ENCODE results near the gene BTBD6. TPM values are rescaled to one million over a fixed set of nuclear protein-coding genes. Genes with fewer than 3 reads are reported as not detected.

Gene BTBD6
- total and polyA plus RNA-seq, 2 donors (not counting 3 experiments of a cell fraction or from before 2014, with no cell fraction given): 63.1 to 65.0 TPM

DNA sequence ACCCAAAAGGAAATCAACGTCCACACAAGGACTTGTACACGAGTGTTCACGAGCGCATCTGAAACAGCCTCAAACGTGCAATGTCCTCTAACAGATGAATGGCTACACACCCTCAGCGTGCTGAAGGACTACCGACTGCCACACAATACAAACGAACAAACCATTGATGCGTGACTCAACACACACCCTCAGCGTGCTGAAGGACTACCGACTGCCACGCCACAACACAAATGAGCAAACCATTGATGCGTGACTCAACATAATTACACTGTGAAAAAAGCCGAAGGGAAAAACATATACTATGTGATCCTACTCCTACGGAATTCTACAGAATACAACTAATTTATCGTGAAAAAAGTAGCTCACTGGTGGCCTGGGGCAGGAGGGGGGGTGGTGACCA is 25.1 kb upstream of the BTBD6 start:
- no peak for FAIRE-seq
- H2AFZ ChIP-seq (ENCODE audit: low read depth, low read length): no peak overlapping the region
- intact Hi-C loops (cut with micrococcal nuclease): no loop called here
- ChIA-PET POLR2A (no interaction called here), CTCF (no interaction called here)
- no TSS peak for BruUV-seq (replicated peaks)
- no peaks in the 10 kb centered on the region for H3K79me2 ChIP-seq (ENCODE audit: control insufficient read depth, insufficient read depth, low read length)
- H3K9me3 ChIP-seq (replicated peaks; ENCODE audit: control insufficient read depth, insufficient read depth, low read length): no peaks in the 10 kb centered on the region
- H3K4me2 ChIP-seq (ENCODE audit: insufficient read depth, low read length): no peak overlapping the region
- H3K27me3 ChIP-seq (ENCODE audit: control insufficient read depth in 2 of 2, insufficient read depth in 2 of 2, low read length in 2 of 2): no peaks in the 10 kb centered on the region
- H3K4me3 ChIP-seq (replicated peaks in 1 of 3; ENCODE audit: insufficient read depth in 1 of 3, low read depth in 1 of 3, low read length in 3 of 3): no peak overlapping the region
- H3K9me1 ChIP-seq (replicated peaks; ENCODE audit: control insufficient read depth, extremely low read depth, insufficient read depth, low read length): no peaks in the 10 kb centered on the region
- peaks cover 0 to 23% of the 10 kb centered on the region in 2 experiments for H3K36me3 ChIP-seq (ENCODE audit: control insufficient read depth in 2 of 2, extremely low read depth in 1 of 2, insufficient read depth in 2 of 2, low read length in 2 of 2)
- no peaks in the 10 kb centered on the region for H4K20me1 ChIP-seq (replicated peaks; ENCODE audit: control insufficient read depth, extremely low read depth, insufficient read depth, low read length)
- DNase-seq (ENCODE audit: low read depth, low spot score): no peak
- no peaks in the 10 kb centered on the region for H3K4me1 ChIP-seq (ENCODE audit: control insufficient read depth, extremely low read depth, insufficient read depth, low read length)
- TF ChIP-seq FOS (IDR thresholded peaks at IDR 0.05; ENCODE audit: borderline replicate concordance, insufficient read depth, low read length) (no peak), MYC (IDR thresholded peaks at IDR 0.05; ENCODE audit: low read depth, low read length) (no peak), EZH2 (IDR thresholded peaks at IDR 0.05; ENCODE audit: borderline replicate concordance, low read depth, low read length, severe bottlenecking) (no peak), POLR2AphosphoS5 (IDR thresholded peaks at IDR 0.05; ENCODE audit: insufficient read depth, low read depth, low read length) (no peak), JUN (IDR thresholded peaks at IDR 0.05; ENCODE audit: borderline replicate concordance, insufficient read depth, insufficient read length, low read depth) (no peak), GATA2 (IDR thresholded peaks at IDR 0.05; ENCODE audit: insufficient read depth, insufficient read length, low read depth, low read length) (no peak), POLR2A (IDR thresholded peaks at IDR 0.05; ENCODE audit: low read depth, low read length) (no peak)
- TF ChIP-seq, protein P1, sequence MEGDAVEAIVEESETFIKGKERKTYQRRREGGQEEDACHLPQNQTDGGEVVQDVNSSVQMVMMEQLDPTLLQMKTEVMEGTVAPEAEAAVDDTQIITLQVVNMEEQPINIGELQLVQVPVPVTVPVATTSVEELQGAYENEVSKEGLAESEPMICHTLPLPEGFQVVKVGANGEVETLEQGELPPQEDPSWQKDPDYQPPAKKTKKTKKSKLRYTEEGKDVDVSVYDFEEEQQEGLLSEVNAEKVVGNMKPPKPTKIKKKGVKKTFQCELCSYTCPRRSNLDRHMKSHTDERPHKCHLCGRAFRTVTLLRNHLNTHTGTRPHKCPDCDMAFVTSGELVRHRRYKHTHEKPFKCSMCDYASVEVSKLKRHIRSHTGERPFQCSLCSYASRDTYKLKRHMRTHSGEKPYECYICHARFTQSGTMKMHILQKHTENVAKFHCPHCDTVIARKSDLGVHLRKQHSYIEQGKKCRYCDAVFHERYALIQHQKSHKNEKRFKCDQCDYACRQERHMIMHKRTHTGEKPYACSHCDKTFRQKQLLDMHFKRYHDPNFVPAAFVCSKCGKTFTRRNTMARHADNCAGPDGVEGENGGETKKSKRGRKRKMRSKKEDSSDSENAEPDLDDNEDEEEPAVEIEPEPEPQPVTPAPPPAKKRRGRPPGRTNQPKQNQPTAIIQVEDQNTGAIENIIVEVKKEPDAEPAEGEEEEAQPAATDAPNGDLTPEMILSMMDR (IDR thresholded peaks at IDR 0.05; ENCODE audit: extremely low read depth in 1 of 2, insufficient read depth in 1 of 2, low read depth in 1 of 2, low read length in 2 of 2): no peak
- TF ChIP-seq, protein P2, sequence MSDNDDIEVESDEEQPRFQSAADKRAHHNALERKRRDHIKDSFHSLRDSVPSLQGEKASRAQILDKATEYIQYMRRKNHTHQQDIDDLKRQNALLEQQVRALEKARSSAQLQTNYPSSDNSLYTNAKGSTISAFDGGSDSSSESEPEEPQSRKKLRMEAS (IDR thresholded peaks at IDR 0.05; ENCODE audit: insufficient read depth, insufficient read length): no peak
- dilution Hi-C loops (cut with MboI; ENCODE audit: extremely low pct_ligation_motif_present, low sequenced_read_pairs): no loop called here
- no peak overlapping the region for H3K9ac ChIP-seq (replicated peaks; ENCODE audit: extremely low read depth, insufficient read depth, low read length)
- no peak overlapping the region for H3K27ac ChIP-seq (ENCODE audit: insufficient read depth, low read depth, low read length)
